ENCODE results near the gene DGKE. TPM values are rescaled to one million over a fixed set of nuclear protein-coding genes. Genes with fewer than 3 reads are reported as not detected.

DGKE gene
- total RNA-seq, 1 donor from 2014 or later = 3.3 TPM

DNA sequence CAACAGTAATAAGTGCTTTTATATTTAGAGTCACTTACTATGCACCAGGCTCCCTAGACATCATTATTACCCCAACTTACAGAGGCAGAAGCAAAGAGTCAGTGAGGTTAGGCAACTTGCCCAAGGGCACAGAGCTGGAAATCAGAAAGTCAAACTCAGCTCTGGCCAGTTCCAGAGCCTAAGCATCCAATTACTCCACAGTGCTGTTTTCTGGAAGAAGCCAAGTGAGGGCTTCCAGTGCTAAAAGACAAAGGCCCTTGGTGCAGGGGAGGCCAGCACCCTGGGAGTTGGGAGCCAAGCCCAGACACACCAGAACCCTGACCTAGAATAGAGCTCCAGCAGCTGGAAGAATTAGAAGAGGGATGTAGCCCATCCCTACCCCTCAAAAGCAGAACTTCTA lies 40.4 kb upstream of the DGKE start:
- Mint-ChIP-seq H3K27ac (ENCODE audit: unreplicated experiment) (no peak overlapping the region), H3K4me1 (ENCODE audit: unreplicated experiment) (peaks cover 2% of the 10 kb centered on the region), H3K27me3 (ENCODE audit: unreplicated experiment) (peaks cover 7% of the 10 kb centered on the region), H3K9me3 (ENCODE audit: unreplicated experiment) (peaks cover 5% of the 10 kb centered on the region), H3K36me3 (ENCODE audit: low read depth, unreplicated experiment) (peaks cover 7% of the 10 kb centered on the region), H3K4me3 (ENCODE audit: unreplicated experiment) (no peak overlapping the region)
- TF ChIP-seq, protein P1, sequence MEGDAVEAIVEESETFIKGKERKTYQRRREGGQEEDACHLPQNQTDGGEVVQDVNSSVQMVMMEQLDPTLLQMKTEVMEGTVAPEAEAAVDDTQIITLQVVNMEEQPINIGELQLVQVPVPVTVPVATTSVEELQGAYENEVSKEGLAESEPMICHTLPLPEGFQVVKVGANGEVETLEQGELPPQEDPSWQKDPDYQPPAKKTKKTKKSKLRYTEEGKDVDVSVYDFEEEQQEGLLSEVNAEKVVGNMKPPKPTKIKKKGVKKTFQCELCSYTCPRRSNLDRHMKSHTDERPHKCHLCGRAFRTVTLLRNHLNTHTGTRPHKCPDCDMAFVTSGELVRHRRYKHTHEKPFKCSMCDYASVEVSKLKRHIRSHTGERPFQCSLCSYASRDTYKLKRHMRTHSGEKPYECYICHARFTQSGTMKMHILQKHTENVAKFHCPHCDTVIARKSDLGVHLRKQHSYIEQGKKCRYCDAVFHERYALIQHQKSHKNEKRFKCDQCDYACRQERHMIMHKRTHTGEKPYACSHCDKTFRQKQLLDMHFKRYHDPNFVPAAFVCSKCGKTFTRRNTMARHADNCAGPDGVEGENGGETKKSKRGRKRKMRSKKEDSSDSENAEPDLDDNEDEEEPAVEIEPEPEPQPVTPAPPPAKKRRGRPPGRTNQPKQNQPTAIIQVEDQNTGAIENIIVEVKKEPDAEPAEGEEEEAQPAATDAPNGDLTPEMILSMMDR (IDR thresholded peaks at IDR 0.05; ENCODE audit: unreplicated experiment) = no peak
- DNase-seq (ENCODE audit: low spot score) = no peak

DNA sequence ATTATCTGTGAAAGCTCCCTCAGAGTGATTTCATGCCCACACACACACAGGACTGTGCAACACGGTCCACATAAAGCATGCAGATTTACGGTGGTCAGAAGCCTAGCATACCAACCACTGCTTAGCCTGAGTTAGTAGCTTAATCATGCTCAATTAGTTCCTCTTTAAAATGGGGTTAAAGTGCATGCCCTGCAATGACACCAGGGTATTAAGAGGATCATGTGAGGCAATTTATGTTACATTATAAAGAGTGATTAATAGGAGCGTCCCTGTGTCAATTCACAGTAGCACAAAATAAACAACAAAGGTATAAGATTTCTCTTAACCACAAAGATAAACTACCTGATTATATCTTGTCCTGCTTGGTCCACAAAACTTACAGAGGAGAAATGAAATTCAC lies 40.0 kb upstream of the DGKE start:
- Mint-ChIP-seq H3K27me3 (ENCODE audit: unreplicated experiment) (peaks cover 7% of the 10 kb centered on the region), H3K36me3 (ENCODE audit: low read depth, unreplicated experiment) (peaks cover 7% of the 10 kb centered on the region), H3K4me1 (ENCODE audit: unreplicated experiment) (peaks cover 5% of the 10 kb centered on the region), H3K4me3 (ENCODE audit: unreplicated experiment) (no peak overlapping the region), H3K9me3 (ENCODE audit: unreplicated experiment) (peaks cover 5% of the 10 kb centered on the region), H3K27ac (ENCODE audit: unreplicated experiment) (no peak overlapping the region)
- TF ChIP-seq, protein P1 (IDR thresholded peaks at IDR 0.05; ENCODE audit: unreplicated experiment) = no peak
- no peak for DNase-seq (ENCODE audit: low spot score)

DNA sequence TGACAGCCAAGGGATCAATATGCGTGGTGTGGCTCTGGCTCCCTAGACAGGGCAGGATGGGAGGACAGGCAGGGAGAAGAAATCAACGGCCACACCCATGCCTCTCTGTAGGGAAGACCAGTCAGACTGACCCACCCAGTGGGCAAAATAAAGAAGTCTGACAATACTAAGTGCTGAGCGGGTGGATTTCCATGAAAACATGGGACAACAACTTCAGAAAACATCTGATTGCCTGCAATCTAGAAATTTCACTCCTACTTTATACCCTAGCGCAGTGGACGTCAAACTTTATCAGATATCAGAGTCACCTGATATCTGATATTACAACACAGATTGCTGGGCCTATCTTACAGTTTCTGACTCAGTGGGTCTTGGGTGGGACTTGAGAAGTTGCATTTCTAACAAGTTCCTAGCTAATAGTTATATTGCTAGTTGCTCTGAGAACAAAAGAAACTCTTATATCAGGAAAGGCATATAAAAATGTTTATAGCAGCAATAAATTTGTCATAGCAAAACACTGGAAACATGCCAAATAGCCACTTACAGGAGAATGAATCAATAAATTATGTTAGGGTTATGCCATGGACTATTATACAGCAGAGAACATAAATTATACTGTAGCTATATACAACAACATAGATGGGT lies 38.6 kb upstream of the DGKE start:
- Mint-ChIP-seq H3K4me1 (ENCODE audit: unreplicated experiment) (peaks cover 8% of the 10 kb centered on the region), H3K27ac (ENCODE audit: unreplicated experiment) (no peak overlapping the region)
- TF ChIP-seq, protein P1 (IDR thresholded peaks at IDR 0.05; ENCODE audit: unreplicated experiment) = no peak

DNA sequence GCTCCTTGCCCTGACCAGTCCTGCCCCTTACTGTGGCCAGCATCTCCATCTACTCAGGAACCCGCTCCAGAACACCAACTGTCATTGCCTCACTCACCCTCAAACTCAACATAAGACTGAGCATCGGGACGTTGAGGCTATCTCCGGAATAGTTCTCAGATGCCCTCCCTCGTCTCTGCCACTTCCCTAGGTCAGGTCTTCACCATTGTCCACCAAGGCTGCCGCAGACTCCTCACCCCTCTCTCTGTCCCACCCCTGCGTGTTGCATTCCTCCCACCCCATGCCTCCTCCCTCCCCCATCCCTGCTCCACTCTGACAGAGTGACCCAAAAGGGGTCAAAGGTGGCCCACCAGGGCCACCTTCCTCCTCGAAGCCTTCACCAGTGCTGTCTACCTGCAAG lies 37.4 kb upstream of the DGKE start:
- TF ChIP-seq, protein P1 (IDR thresholded peaks at IDR 0.05; ENCODE audit: unreplicated experiment) = no peak
- H3K9me3 Mint-ChIP-seq (ENCODE audit: unreplicated experiment) = peaks cover 5% of the 10 kb centered on the region
- H3K36me3 Mint-ChIP-seq (ENCODE audit: low read depth, unreplicated experiment) = peaks cover 7% of the 10 kb centered on the region
- no peak overlapping the region for H3K4me3 Mint-ChIP-seq (ENCODE audit: unreplicated experiment)
- DNase-seq (ENCODE audit: low spot score) = no peak
- peaks cover 7% of the 10 kb centered on the region for H3K27me3 Mint-ChIP-seq (ENCODE audit: unreplicated experiment)
- H3K4me1 Mint-ChIP-seq (ENCODE audit: unreplicated experiment) = peaks cover 8% of the 10 kb centered on the region
- H3K27ac Mint-ChIP-seq (ENCODE audit: unreplicated experiment) = no peak overlapping the region

More for the DNA sequence above, 38.6 kb upstream of the DGKE start:
- Mint-ChIP-seq H3K4me3 (ENCODE audit: unreplicated experiment) (no peak overlapping the region), H3K9me3 (ENCODE audit: unreplicated experiment) (peaks cover 5% of the 10 kb centered on the region), H3K36me3 (ENCODE audit: low read depth, unreplicated experiment) (peaks cover 7% of the 10 kb centered on the region), H3K27me3 (ENCODE audit: unreplicated experiment) (peaks cover 7% of the 10 kb centered on the region)
- no peak for DNase-seq (ENCODE audit: low spot score)

DNA sequence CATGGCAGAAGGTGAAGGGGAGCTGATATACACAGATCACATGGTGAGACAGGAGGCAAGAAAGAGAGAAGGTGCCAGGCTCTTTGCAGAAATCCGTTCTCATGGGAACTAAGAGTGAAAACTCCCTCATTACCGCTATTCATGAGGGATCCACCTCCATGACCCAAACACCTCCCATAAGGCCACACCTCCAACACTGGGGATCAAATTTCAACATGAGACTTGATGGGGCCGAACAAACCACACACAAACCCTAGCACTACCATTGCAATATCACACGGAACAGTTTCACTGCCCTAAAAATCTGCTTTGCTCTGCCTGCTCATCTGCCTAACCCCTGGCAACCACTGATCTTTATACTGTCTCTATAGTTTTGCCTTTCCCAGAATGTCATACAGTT lies 35.0 kb upstream of the DGKE start:
- peaks cover 2% of the 10 kb centered on the region for H3K27me3 Mint-ChIP-seq (ENCODE audit: unreplicated experiment)
- H3K27ac Mint-ChIP-seq (ENCODE audit: unreplicated experiment) = no peak overlapping the region

More for the DNA sequence above, 35.0 kb upstream of the DGKE start:
- H3K4me3 Mint-ChIP-seq (ENCODE audit: unreplicated experiment) = no peak overlapping the region
- no peaks in the 10 kb centered on the region for H3K9me3 Mint-ChIP-seq (ENCODE audit: unreplicated experiment)
- TF ChIP-seq, protein P1 (IDR thresholded peaks at IDR 0.05; ENCODE audit: unreplicated experiment) = no peak
- H3K4me1 Mint-ChIP-seq (ENCODE audit: unreplicated experiment) = peaks cover 6% of the 10 kb centered on the region
- DNase-seq (ENCODE audit: low spot score) = no peak
- no peaks in the 10 kb centered on the region for H3K36me3 Mint-ChIP-seq (ENCODE audit: low read depth, unreplicated experiment)

All from endothelial cell (in vitro differentiated cells).